Hepatocyte (in vitro differentiated cells): ENCODE data around the gene CMKLR1.

ENCODE experiments used
- CTCF ChIP-seq: fragments of 200-600 bp; sonication (generic); IDR thresholded peaks from 2 replicates; pipeline ENCODE4 v1.5.1; 2016; ENCODE audit warnings: antibody characterized with exemption, mild to moderate bottlenecking; ENCODE audit not compliant: poor library complexity
- EZH2phosphoT487 ChIP-seq: fragments of 200-600 bp; sonication (generic); IDR thresholded peaks from one replicate; pipeline ENCODE4 v1.6.1; 2018; ENCODE audit warnings: antibody characterized with exemption, mild to moderate bottlenecking, low read depth, moderate library complexity; ENCODE audit not compliant: unreplicated experiment, severe bottlenecking

- TF ChIP-seq EZH2phosphoT487 (no peak), CTCF (no peak)
Measured at GRCh38 chr12:108238474-108238873, 100.6 kb downstream of the CMKLR1 start.
